GM12878 (cell line): ENCODE measurements around the gene GALNT6.

Source experiments
- CREB1 ChIP-seq: IDR thresholded peaks from 2 replicates; pipeline ENCODE4 v1.6.1; 2012; ENCODE audit warnings: low read depth, mild to moderate bottlenecking, inconsistent platforms
- POU2F2 ChIP-seq: IDR thresholded peaks from 3 replicates; pipeline ENCODE4 v1.6.1; 2011; ENCODE audit warnings: low read depth, mild to moderate bottlenecking, low read length, borderline replicate concordance
- ZNF24 ChIP-seq: fragments of 450-650 bp; IDR thresholded peaks from 2 replicates; pipeline ENCODE4 v1.6.1; 2017; ENCODE audit warnings: antibody characterized with exemption, mild to moderate bottlenecking
- TF ChIP-seq, protein P1 (sequence below): IDR thresholded peaks from 2 replicates; pipeline ENCODE4 v1.6.1; 2011; ENCODE audit warnings: low read depth, mild to moderate bottlenecking, low read length, moderate library complexity, borderline replicate concordance; ENCODE audit errors: extremely low read depth
- TF ChIP-seq, protein P2 (sequence below), 3 experiments: IDR thresholded peaks in 2 of 3; conservative IDR thresholded peaks in 1 of 3; 2 replicates each; pipeline ENCODE4 v1.5.1; 2011; ENCODE audit warnings: low read depth in 3 of 3, low read length in 3 of 3, mild to moderate bottlenecking in 3 of 3, control low read depth in 2 of 3, moderate library complexity in 2 of 3, inconsistent platforms in 1 of 3, mixed read lengths in 1 of 3; ENCODE audit not compliant: control insufficient read depth in 2 of 3, insufficient read depth in 1 of 3; ENCODE audit errors: extremely low read depth in 1 of 3

DNA sequence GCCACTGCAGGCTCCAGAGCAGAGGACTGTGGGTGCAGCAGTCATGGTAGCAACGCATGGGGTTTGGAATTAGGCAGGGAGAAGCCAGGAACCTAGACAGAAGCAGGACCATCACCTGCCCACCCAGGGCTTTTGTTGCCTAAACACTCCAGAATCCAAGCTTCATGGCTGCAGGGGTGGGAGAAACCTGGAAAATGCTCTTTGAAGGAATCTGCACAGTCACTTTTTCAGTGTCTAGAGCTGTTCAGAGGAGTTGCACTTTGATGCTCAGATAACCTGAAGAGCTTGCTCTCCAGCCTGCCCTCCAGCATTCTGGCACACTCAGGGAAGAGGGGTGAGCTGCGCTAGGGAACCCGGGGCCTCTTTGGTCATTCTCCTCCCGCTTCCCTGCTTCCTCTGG lies 43.1 kb downstream of the GALNT6 start:
- TF ChIP-seq, protein P1, sequence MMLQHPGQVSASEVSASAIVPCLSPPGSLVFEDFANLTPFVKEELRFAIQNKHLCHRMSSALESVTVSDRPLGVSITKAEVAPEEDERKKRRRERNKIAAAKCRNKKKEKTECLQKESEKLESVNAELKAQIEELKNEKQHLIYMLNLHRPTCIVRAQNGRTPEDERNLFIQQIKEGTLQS: no peak
- no peak for TF ChIP-seq ZNF24
- no peak for TF ChIP-seq POU2F2
- TF ChIP-seq, protein P2, sequence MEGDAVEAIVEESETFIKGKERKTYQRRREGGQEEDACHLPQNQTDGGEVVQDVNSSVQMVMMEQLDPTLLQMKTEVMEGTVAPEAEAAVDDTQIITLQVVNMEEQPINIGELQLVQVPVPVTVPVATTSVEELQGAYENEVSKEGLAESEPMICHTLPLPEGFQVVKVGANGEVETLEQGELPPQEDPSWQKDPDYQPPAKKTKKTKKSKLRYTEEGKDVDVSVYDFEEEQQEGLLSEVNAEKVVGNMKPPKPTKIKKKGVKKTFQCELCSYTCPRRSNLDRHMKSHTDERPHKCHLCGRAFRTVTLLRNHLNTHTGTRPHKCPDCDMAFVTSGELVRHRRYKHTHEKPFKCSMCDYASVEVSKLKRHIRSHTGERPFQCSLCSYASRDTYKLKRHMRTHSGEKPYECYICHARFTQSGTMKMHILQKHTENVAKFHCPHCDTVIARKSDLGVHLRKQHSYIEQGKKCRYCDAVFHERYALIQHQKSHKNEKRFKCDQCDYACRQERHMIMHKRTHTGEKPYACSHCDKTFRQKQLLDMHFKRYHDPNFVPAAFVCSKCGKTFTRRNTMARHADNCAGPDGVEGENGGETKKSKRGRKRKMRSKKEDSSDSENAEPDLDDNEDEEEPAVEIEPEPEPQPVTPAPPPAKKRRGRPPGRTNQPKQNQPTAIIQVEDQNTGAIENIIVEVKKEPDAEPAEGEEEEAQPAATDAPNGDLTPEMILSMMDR (IDR thresholded peaks at IDR 0.05 in 2 of 3, conservative IDR thresholded peaks at IDR 0.05 in 1 of 3; ENCODE audit: control insufficient read depth in 2 of 3, extremely low read depth in 1 of 3, insufficient read depth in 1 of 3, low read depth in 3 of 3, low read length in 3 of 3): no peak
- TF ChIP-seq CREB1: no peak
